H1 (cell line): Measurements from ENCODE around the gene DISP3. TPM values are rescaled to one million over a fixed set of nuclear protein-coding genes. Genes with fewer than 3 reads are reported as not detected.

Source experiments
- E2F6 ChIP-seq: IDR thresholded peaks from 2 replicates; pipeline ENCODE4 v1.6.1; 2012; ENCODE audit warnings: inconsistent platforms
- KDM1A ChIP-seq: fragments of 200-600, 300-600 bp; sonication (generic); IDR thresholded peaks from 2 replicates; pipeline ENCODE4 v1.7.1; 2016; ENCODE audit warnings: mild to moderate bottlenecking, low read length, borderline replicate concordance
- RXRA ChIP-seq: IDR thresholded peaks from 2 replicates; pipeline ENCODE4 v1.6.1; 2011; ENCODE audit warnings: low read depth, mild to moderate bottlenecking, low read length, moderate library complexity; ENCODE audit not compliant: insufficient read depth
- YY1 ChIP-seq: IDR thresholded peaks from 2 replicates; pipeline ENCODE4 v1.6.1; 2011; ENCODE audit warnings: low read depth, mild to moderate bottlenecking, low read length
- polyA plus RNA-seq, 7 experiments: library from polyadenylated mRNA; depleted of rRNA in 3 of 7; stranded (reverse) in 5 of 7; unstranded in 2 of 7; fragments of >200 nt in 5 of 7; fragments of 200-250 nt in 2 of 7; gene quantifications; 1 replicate in 5 of 7; 2 replicates in 1 of 7; 4 replicates in 1 of 7; pipeline versions ENCODE4 v1.2.1 to v1.2.3, GENCODE V29; 2011 to 2013; ENCODE audit warnings: missing spikeins in 2 of 7, mixed read lengths in 2 of 7
- total RNA-seq: library from RNA; stranded (reverse); fragmentation: NEBNext Ultra II Directional; extraction: Animal tissue kit (Norgen Biotek cat#: 25700); gene quantifications from 2 replicates; pipeline ENCODE4 v1.2.1, GENCODE V29; 2021

The DISP3 gene
- total and polyA plus RNA-seq, 2 of the 8 experiments (the other 6 are each of a cell fraction or from before 2014, with no cell fraction given), result 3.4 to 4.6 TPM

DNA sequence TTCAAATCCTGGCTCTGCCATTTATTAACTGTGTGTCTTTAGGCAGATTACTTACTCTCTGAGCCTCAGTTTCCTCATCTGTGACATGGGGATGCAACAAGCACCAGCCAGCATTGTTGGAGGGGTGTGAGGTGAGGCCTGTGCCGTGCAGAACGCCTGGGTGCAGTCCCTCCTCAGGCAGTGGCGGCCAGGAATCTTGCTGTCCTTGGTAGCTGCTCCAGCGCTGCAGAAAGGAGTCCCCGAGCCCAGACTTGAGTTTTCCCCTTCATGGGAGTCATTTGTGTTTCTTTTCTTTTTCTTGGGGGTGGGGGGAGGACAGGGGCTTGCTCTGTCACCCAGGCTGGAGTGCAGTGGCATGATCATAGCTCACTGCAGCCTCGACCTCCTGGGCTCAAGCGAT, 46.6 kb downstream of the DISP3 start (continued):
- TF ChIP-seq KDM1A (no peak), RXRA (no peak), YY1 (no peak), E2F6 (no peak)
- TF ChIP-seq, all 59 proteins: peak for 0
